ENCODE measurements around the gene F2RL1.

DNA sequence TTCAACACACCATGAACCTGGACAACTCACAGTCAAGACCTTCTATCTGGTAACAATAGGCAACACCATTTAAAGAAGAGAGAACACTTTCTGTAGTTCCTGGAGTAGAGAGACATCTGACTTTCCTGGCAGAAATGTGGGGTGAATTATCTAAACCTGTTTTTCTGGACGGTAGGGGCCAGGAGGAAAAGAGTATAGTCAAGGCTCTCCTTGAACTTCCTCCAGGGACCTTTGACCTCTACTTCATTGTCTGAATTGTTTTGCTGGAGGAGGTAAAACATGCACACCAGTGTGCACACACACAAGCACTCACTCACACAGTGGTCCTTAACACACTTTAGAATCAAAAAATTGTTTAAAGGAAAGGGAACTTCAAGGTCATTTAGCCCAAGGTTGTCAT lies 44.2 kb downstream of the F2RL1 start:
- TF ChIP-seq LEF1 (IDR thresholded peaks at IDR 0.05; ENCODE audit: borderline replicate concordance), result no peak
- TF ChIP-seq PKNOX1 (IDR thresholded peaks at IDR 0.05), result no peak
- no peak for TF ChIP-seq ELF4 (IDR thresholded peaks at IDR 0.05)
- TF ChIP-seq SUZ12 (IDR thresholded peaks at IDR 0.05), result no peak
- no peak for TF ChIP-seq FOXK2 (IDR thresholded peaks at IDR 0.05)
- no peak for TF ChIP-seq L3MBTL2 (conservative IDR thresholded peaks at IDR 0.05)
